Testis (tissue), 3 donors: Measurements from ENCODE around the gene SHLD1. TPM values are rescaled to one million over a fixed set of nuclear protein-coding genes. Genes with fewer than 3 reads are reported as not detected.

Experiments
- DNase-seq: peaks from one replicate; pipeline ENCODE4 v3.0.0-alpha.2; 2019
- H3K27ac ChIP-seq, 2 donors: fragments of 200-600 bp; sonication (generic); one replicate each; pipeline ENCODE4 v1.5.1; 2019
- H3K27me3 ChIP-seq: fragments of 200-600 bp; sonication (generic); one replicate; pipeline ENCODE4 v1.5.1; 2019
- H3K36me3 ChIP-seq: fragments of 200-600 bp; sonication (generic); one replicate; pipeline ENCODE4 v1.5.1; 2017; ENCODE audit warnings: low read depth; ENCODE audit errors: missing control alignments
- H3K4me1 ChIP-seq: fragments of 200-600 bp; sonication (generic); one replicate; pipeline ENCODE4 v1.5.1; 2019
- H3K4me3 ChIP-seq, 2 donors: fragments of 200-600 bp; sonication (generic); one replicate each; pipeline ENCODE4 v1.5.1; 2017 to 2019
- H3K9me3 ChIP-seq: fragments of 200-600 bp; sonication (generic); one replicate; pipeline ENCODE4 v1.5.1; 2017
- CTCF ChIP-seq, 3 experiments: fragments of 450-650 bp in 2 of 3; fragments of 200-600 bp in 1 of 3; sonication (generic) in 1 of 3; IDR thresholded peaks; one replicate each; pipeline ENCODE4 v1.5.1; 2016 to 2019; ENCODE audit warnings: antibody characterized with exemption in 3 of 3, mild to moderate bottlenecking in 2 of 3, moderate library complexity in 1 of 3
- POLR2A ChIP-seq: fragments of 450-650 bp; IDR thresholded peaks from one replicate; pipeline ENCODE4 v1.6.1; 2017; ENCODE audit warnings: antibody characterized with exemption, mild to moderate bottlenecking, moderate library complexity
- WGBS, 2 donors: methylation state at CpG; one replicate each; pipeline ENCODE4 v1.1.5; 2018; 5-methylcytosine and 5-hydroxymethylcytosine counted together
- intact Hi-C: fragments of 100-400 bp; cut with DNase I; formaldehyde crosslinking; loops from one replicate; pipeline ENCODE4 v1.15.1; 2023; ENCODE audit warnings: low total_unique reads
- polyA plus RNA-seq: library from polyadenylated mRNA; stranded (reverse); fragments of 350-450 nt; fragmentation: Illumina TruSeq; extraction: RNeasy Lipid Tissue Mini Kit (QIAGEN cat#74804); gene quantifications from one replicate; pipeline ENCODE4 v1.2.3, GENCODE V29; 2014; ENCODE audit warnings: low read depth, low replicate concordance; ENCODE audit not compliant: insufficient read depth
- total RNA-seq, 2 donors: library from RNA; depleted of rRNA; stranded (reverse); fragments of >200 nt; gene quantifications; one replicate each; pipeline ENCODE4 v1.2.3, GENCODE V29; 2016

SHLD1 gene
- total and polyA plus RNA-seq, 3 donors from 2014 or later: 2.2 to 6.0 (median 5.4) TPM

GRCh38 chr20:5895626-5896025, 145.4 kb downstream of the SHLD1 start:
- DNase-seq: no peak
- TF ChIP-seq CTCF (IDR thresholded peaks at IDR 0.05) (no peak), POLR2A (no peak)
- intact Hi-C loops: no loop called here
- Histone ChIP-seq H3K9me3 (no peaks in the 10 kb centered on the region), H3K27ac (no peak overlapping the region), H3K4me1 (no peaks in the 10 kb centered on the region), H3K27me3 (no peaks in the 10 kb centered on the region), H3K4me3 (no peak overlapping the region), H3K36me3 (no peaks in the 10 kb centered on the region)
- WGBS, 2 donors: 82 to 87% methylated on average over 2 of the region's 2 CpGs

- Histone ChIP-seq H3K27me3 (no peaks in the 10 kb centered on the region), H3K9me3 (no peaks in the 10 kb centered on the region), H3K4me3 (no peak overlapping the region), H3K27ac (no peak overlapping the region), H3K4me1 (no peaks in the 10 kb centered on the region), H3K36me3 (no peaks in the 10 kb centered on the region)
- TF ChIP-seq POLR2A: no peak
- no peak for TF ChIP-seq CTCF (IDR thresholded peaks at IDR 0.05)
- intact Hi-C loops: no loop called here
- 71 to 78% methylated on average over 1 of the region's 1 CpG for WGBS, 2 donors
- no peak for DNase-seq
These were observed 149.2 kb downstream of the SHLD1 start for GRCh38 chr20:5899444-5899843.

- TF ChIP-seq POLR2A (no peak), CTCF (IDR thresholded peaks at IDR 0.05) (no peak)
These were observed 150.7 kb downstream of the SHLD1 start for GRCh38 chr20:5900908-5901307.

GRCh38 chr20:5908981-5909380, 158.8 kb downstream of the SHLD1 start:
- Histone ChIP-seq H3K27ac (no peak overlapping the region), H3K9me3 (no peaks in the 10 kb centered on the region), H3K4me3 (no peak overlapping the region), H3K36me3 (no peaks in the 10 kb centered on the region), H3K27me3 (no peaks in the 10 kb centered on the region), H3K4me1 (no peaks in the 10 kb centered on the region)
- 65 to 68% methylated on average over 2 of the region's 2 CpGs for WGBS, 2 donors
- intact Hi-C loops: no loop called here
- no peak for DNase-seq
- TF ChIP-seq CTCF (IDR thresholded peaks at IDR 0.05): no peak
- TF ChIP-seq POLR2A: no peak

More at GRCh38 chr20:5900908-5901307, 150.7 kb downstream of the SHLD1 start:
- H3K4me3 ChIP-seq: no peak overlapping the region
- intact Hi-C loops: no loop called here
- no peaks in the 10 kb centered on the region for H3K9me3 ChIP-seq
- WGBS, 2 donors: 81 to 89% methylated on average over 1 of the region's 1 CpG
- no peaks in the 10 kb centered on the region for H3K4me1 ChIP-seq
- DNase-seq: no peak
- no peaks in the 10 kb centered on the region for H3K36me3 ChIP-seq
- H3K27ac ChIP-seq: no peak overlapping the region
- H3K27me3 ChIP-seq: no peaks in the 10 kb centered on the region

GRCh38 chr20:5910186-5910585, 160.0 kb downstream of the SHLD1 start:
- TF ChIP-seq POLR2A (no peak), CTCF (IDR thresholded peaks at IDR 0.05) (no peak)
- H3K27ac ChIP-seq: no peak overlapping the region
- H3K36me3 ChIP-seq: no peaks in the 10 kb centered on the region
- 42 to 53% methylated on average over 6 of the region's 6 CpGs for WGBS, 2 donors
- H3K9me3 ChIP-seq: no peaks in the 10 kb centered on the region
- H3K27me3 ChIP-seq: no peaks in the 10 kb centered on the region
- H3K4me1 ChIP-seq: no peaks in the 10 kb centered on the region
- intact Hi-C loops: no loop called here
- no peak for DNase-seq
- no peak overlapping the region for H3K4me3 ChIP-seq
